HCT116 (cell line): ENCODE results near the gene KRTAP4-8. TPM values are rescaled to one million over a fixed set of nuclear protein-coding genes. Genes with fewer than 3 reads are reported as not detected.
A peak's percentile ranks its signal among the peaks of the same experiment; 100 is the strongest.
"Not testable (repeated sequence)": the region's sequence is repeated elsewhere in the genome, so short reads cannot be mapped to it uniquely, and the experiment has no call there.

Experiments
- ATAC-seq: fragments of 200-7000 bp; cut with Tn5 transposase; 2 replicates; pipeline ENCODE4 v1.9.1; 2020; ENCODE audit warnings: mild to moderate bottlenecking, moderate library complexity
- BruUV-seq: library from RNA; stranded (reverse); fragments of 400-500 nt; replicated peaks from 2 replicates; lab custom pipeline; 2021; lab: Mats Ljungman, UMichigan
- CTCF ChIA-PET: fragments of 300-600 bp; sonication (Branson Sonifier 250); formaldehyde crosslinking; loops from one replicate; lab custom pipeline; 2021; ENCODE audit warnings: antibody characterized with exemption; lab: Charles Lee
- POLR2A ChIA-PET: fragments of 300-600, 350-600 bp; sonication (Branson Sonifier 250); formaldehyde crosslinking; loops from one replicate; lab custom pipeline; 2021; ENCODE audit warnings: antibody characterized with exemption; lab: Charles Lee
- RAD21 ChIA-PET, 2 experiments: fragments of 300-600 bp; sonication (Branson Sonifier 250); formaldehyde crosslinking; loops; one replicate each; lab custom pipeline; 2023; ENCODE audit warnings: low total read pairs in 2 of 2; ENCODE audit not compliant: uncharacterized antibody in 2 of 2, unreplicated experiment in 2 of 2, low non-redundant PET in 1 of 2; lab: Charles Lee
- DNase-seq: peaks from one replicate; pipeline ENCODE4 v3.0.0-alpha.2; 2010; ENCODE audit warnings: low read depth, low spot score
- H2AFZ ChIP-seq: fragments of 200-600 bp; shearing (Covaris generic), sonication (generic); 2 replicates; pipeline ENCODE4 v1.6.1; 2017; ENCODE audit warnings: low read depth, mixed run types, mixed read lengths, antibody characterized with exemption, low read length; ENCODE audit not compliant: poor library complexity, severe bottlenecking
- H3K27ac ChIP-seq: 2 replicates; pipeline ENCODE4 v1.5.1; 2012; ENCODE audit warnings: low read depth, low read length
- H3K27me3 ChIP-seq: fragments of 200-600 bp; sonication (generic); 2 replicates; pipeline ENCODE4 v1.6.1; 2016; ENCODE audit warnings: mixed run types, low read length, mixed read lengths; ENCODE audit not compliant: insufficient read depth
- H3K36me3 ChIP-seq, 2 experiments: fragments of 200-500 bp in 1 of 2; fragments of 200-600 bp in 1 of 2; sonication (Bioruptor generic) in 1 of 2; sonication (generic) in 1 of 2; 2 replicates each; pipeline versions ENCODE4 v1.5.1 to v1.6.1; 2014 to 2016; ENCODE audit warnings: low read length in 2 of 2, inconsistent platforms in 1 of 2, mixed read lengths in 1 of 2, mixed run types in 1 of 2; ENCODE audit not compliant: insufficient read depth in 2 of 2, control insufficient read depth in 1 of 2
- H3K4me1 ChIP-seq, 2 experiments: fragments of 200-600 bp in 1 of 2; sonication (generic) in 1 of 2; 2 replicates each; pipeline versions ENCODE4 v1.5.1 to v1.6.1; 2012 to 2017; ENCODE audit warnings: low read length in 2 of 2, inconsistent platforms in 1 of 2, mild to moderate bottlenecking in 1 of 2, mixed read lengths in 1 of 2, mixed run types in 1 of 2, moderate library complexity in 1 of 2; ENCODE audit not compliant: insufficient read depth in 2 of 2, control insufficient read depth in 1 of 2
- H3K4me2 ChIP-seq: fragments of 200-600 bp; sonication (generic); 2 replicates; pipeline ENCODE4 v1.6.1; 2017; ENCODE audit warnings: mixed run types, low read length, mixed read lengths
- H3K4me3 ChIP-seq, 2 experiments: fragments of 200-600 bp in 1 of 2; sonication (generic) in 1 of 2; replicated peaks in 1 of 2; 2 replicates each; pipeline ENCODE4 v1.5.1; 2011 to 2016; ENCODE audit warnings: low read length in 2 of 2, control low read depth in 1 of 2, low read depth in 1 of 2, mild to moderate bottlenecking in 1 of 2, mixed read lengths in 1 of 2, mixed run types in 1 of 2
- H3K79me2 ChIP-seq: fragments of 200-600 bp; sonication (generic); 2 replicates; pipeline ENCODE4 v1.6.1; 2017; ENCODE audit warnings: mild to moderate bottlenecking, mixed run types, low read length, moderate library complexity, mixed read lengths; ENCODE audit not compliant: insufficient read depth
- H3K9ac ChIP-seq: fragments of 200-600 bp; sonication (generic); 2 replicates; pipeline ENCODE4 v1.6.1; 2016; ENCODE audit warnings: low read length, mixed read lengths
- H3K9me2 ChIP-seq: fragments of 200-600 bp; sonication (generic), shearing (Covaris generic); 2 replicates; pipeline ENCODE4 v1.6.1; 2017; ENCODE audit warnings: mixed run types, mild to moderate bottlenecking, moderate library complexity; ENCODE audit not compliant: insufficient read depth
- H3K9me3 ChIP-seq, 2 experiments: fragments of 200-500 bp in 1 of 2; fragments of 200-600 bp in 1 of 2; sonication (Bioruptor generic) in 1 of 2; sonication (generic) in 1 of 2; 2 replicates each; pipeline ENCODE4 v1.6.1; 2014 to 2017; ENCODE audit warnings: low read length in 2 of 2, mixed read lengths in 2 of 2, inconsistent platforms in 1 of 2, low read depth in 1 of 2, mild to moderate bottlenecking in 1 of 2, mixed run types in 1 of 2, moderate library complexity in 1 of 2; ENCODE audit not compliant: control insufficient read depth in 1 of 2, insufficient read depth in 1 of 2
- H4K20me1 ChIP-seq: fragments of 200-600 bp; sonication (generic), shearing (Covaris generic); 2 replicates; pipeline ENCODE4 v1.6.1; 2017; ENCODE audit warnings: mixed run types, mild to moderate bottlenecking, moderate library complexity; ENCODE audit not compliant: insufficient read depth
- ATF3 ChIP-seq: IDR thresholded peaks from 2 replicates; pipeline ENCODE4 v1.6.1; 2012
- CEBPB ChIP-seq: IDR thresholded peaks from 2 replicates; pipeline ENCODE4 v1.6.1; 2012; ENCODE audit warnings: low read depth
- EGR1 ChIP-seq: IDR thresholded peaks from 2 replicates; pipeline ENCODE4 v1.6.1; 2012; ENCODE audit warnings: low read depth
- ELF1 ChIP-seq: IDR thresholded peaks from 2 replicates; pipeline ENCODE4 v1.6.1; 2012; ENCODE audit warnings: low read depth, borderline replicate concordance
- EZH2 ChIP-seq: fragments of 200-600 bp; sonication (generic); IDR thresholded peaks from 2 replicates; pipeline ENCODE4 v1.6.1; 2017; ENCODE audit warnings: antibody characterized with exemption, mixed run types
- EZH2phosphoT487 ChIP-seq: fragments of 200-600 bp; IDR thresholded peaks from 2 replicates; pipeline ENCODE4 v1.6.1; 2018; ENCODE audit warnings: antibody characterized with exemption, borderline replicate concordance
- JUND ChIP-seq: IDR thresholded peaks from 2 replicates; pipeline ENCODE4 v1.6.1; 2012
- MAX ChIP-seq: IDR thresholded peaks from 2 replicates; pipeline ENCODE4 v1.6.1; 2012
- POLR2AphosphoS5 ChIP-seq: IDR thresholded peaks from 2 replicates; pipeline ENCODE4 v1.6.1; 2011; ENCODE audit warnings: mild to moderate bottlenecking, low read depth, low read length, moderate library complexity
- RAD21 ChIP-seq: IDR thresholded peaks from 2 replicates; pipeline ENCODE4 v1.6.1; 2012; ENCODE audit warnings: low read depth, mild to moderate bottlenecking
- REST ChIP-seq: IDR thresholded peaks from 2 replicates; pipeline ENCODE4 v1.6.1; 2012; ENCODE audit warnings: low read depth
- SRF ChIP-seq: IDR thresholded peaks from 2 replicates; pipeline ENCODE4 v1.6.1; 2012; ENCODE audit warnings: low read depth
- YY1 ChIP-seq: IDR thresholded peaks from 2 replicates; pipeline ENCODE4 v1.6.1; 2011; ENCODE audit warnings: low read length, low read depth, moderate library complexity, mild to moderate bottlenecking; ENCODE audit not compliant: insufficient replicate concordance; ENCODE audit errors: extremely low read depth
- ZBTB33 ChIP-seq: IDR thresholded peaks from 2 replicates; pipeline ENCODE4 v1.6.1; 2011; ENCODE audit warnings: mild to moderate bottlenecking, low read length, moderate library complexity; ENCODE audit not compliant: insufficient replicate concordance; ENCODE audit errors: extremely low read depth
- ZNF274 ChIP-seq: fragments of 200-500 bp; sonication (Bioruptor generic); IDR thresholded peaks from 2 replicates; pipeline ENCODE4 v1.6.1; 2014; ENCODE audit warnings: mild to moderate bottlenecking, low read depth, low read length, inconsistent platforms
- intact Hi-C: fragments of 100-400 bp; cut with micrococcal nuclease; formaldehyde crosslinking; loops from 2 replicates; pipeline ENCODE4 v1.10.0; 2022
- total RNA-seq: library from RNA; stranded (reverse); gene quantifications from one replicate; pipeline ENCODE4 v1.2.1, GENCODE V29; 2021; ENCODE audit not compliant: unreplicated experiment

The KRTAP4-8 gene
- total RNA-seq, 1 experiment from 2014 or later = not detected

- no peaks in the 10 kb centered on the region for H3K9me2 ChIP-seq
- peaks cover 0 to 27% of the 10 kb centered on the region in 2 experiments; a peak in 2 of 4 replicates for H3K4me1 ChIP-seq
- H3K4me2 ChIP-seq = no peak overlapping the region
- H3K27ac ChIP-seq = peak overlapping the region; percentile 2; the same call in 1 of the 2 replicates
- H3K9ac ChIP-seq = no peak overlapping the region
- ChIA-PET CTCF (no interaction called here), RAD21 (no interaction called here), POLR2A (no interaction called here)
- no peaks in the 10 kb centered on the region for H3K27me3 ChIP-seq
- BruUV-seq = no TSS peak
- H3K36me3 ChIP-seq = peaks cover 0 to 3% of the 10 kb centered on the region in 2 experiments; a peak in 1 of 4 replicates
- no peak overlapping the region for H3K4me3 ChIP-seq
- no peak overlapping the region for H2AFZ ChIP-seq
- no peaks in the 10 kb centered on the region for H4K20me1 ChIP-seq
- no peak for TF ChIP-seq EGR1
- no peak for TF ChIP-seq ZBTB33
- TF ChIP-seq ZNF274 = no peak
- no peak for TF ChIP-seq EZH2
- no peak for TF ChIP-seq JUND
- TF ChIP-seq MAX = no peak
- no peak for TF ChIP-seq SRF
- TF ChIP-seq POLR2AphosphoS5 = no peak
- TF ChIP-seq EZH2phosphoT487 = no peak
- no peak for TF ChIP-seq YY1
- TF ChIP-seq ATF3 = no peak
- no peak for TF ChIP-seq CEBPB
- TF ChIP-seq REST = no peak
- TF ChIP-seq RAD21 = no peak
- no peak for TF ChIP-seq ELF1
- TF ChIP-seq, all 23 proteins: peak for 0
- Histone ChIP-seq H3K9me3 (peaks cover 0 to 14% of the 10 kb centered on the region in 2 experiments; a peak in 1 of 4 replicates), H3K79me2 (no peaks in the 10 kb centered on the region)
- intact Hi-C loops = no loop called here
- no peak for DNase-seq
- ATAC-seq = no peak
These were observed 27.1 kb upstream of the KRTAP4-8 start for GRCh38 chr17:41125064-41125463.

- H3K9ac ChIP-seq, RAD21 ChIA-PET, H3K9me2 ChIP-seq, CTCF ChIA-PET, H3K4me3 ChIP-seq, H4K20me1 ChIP-seq, DNase-seq, intact Hi-C loops, H3K36me3 ChIP-seq, BruUV-seq, POLR2A ChIA-PET, H3K27me3 ChIP-seq, H3K79me2 ChIP-seq, ATAC-seq, H2AFZ ChIP-seq: not testable (repeated sequence)
- H3K4me2 ChIP-seq = peak within 1 kb of the TSS; percentile 46
- H3K9me3 ChIP-seq = peaks cover 0 to 14% of the 10 kb centered on the region in 2 experiments; a peak in 1 of 4 replicates
- peaks cover 0 to 27% of the 10 kb centered on the region in 2 experiments; a peak in 2 of 4 replicates for H3K4me1 ChIP-seq
- peak within 1 kb of the TSS; percentile 2 for H3K27ac ChIP-seq
These were observed 26.0 kb upstream of the KRTAP4-8 start, which contains the start of gene KRTAP4-12 for GRCh38 chr17:41123991-41124371. Gene KRTAP4-12, minus strand, starts transcription at chr17:41124182. Its CDS starts 60 bp downstream, at chr17:41124122.
